H1 (cell line): Measurements from ENCODE around the gene SPANXN3. TPM values are rescaled to one million over a fixed set of nuclear protein-coding genes. Genes with fewer than 3 reads are reported as not detected.

Experiments used
- CTCF ChIA-PET: fragments of 300-600 bp; sonication (Branson Sonifier 250); formaldehyde crosslinking; loops from one replicate; lab custom pipeline; 2021; ENCODE audit not compliant: partially characterized antibody; lab: Charles Lee
- POLR2A ChIA-PET: fragments of 300-600 bp; sonication (Branson Sonifier 250); formaldehyde crosslinking; loops from one replicate; lab custom pipeline; 2021; ENCODE audit warnings: inconsistent platforms; ENCODE audit not compliant: partially characterized antibody; lab: Charles Lee
- DNase-seq, 2 experiments: peaks; one replicate each; pipeline versions ENCODE4 v3.0.0 to v3.0.0-alpha.2; 2010 to 2022; ENCODE audit warnings: low spot score in 2 of 2, low read depth in 1 of 2, mixed read lengths in 1 of 2
- FAIRE-seq: peaks from 2 replicates; lab custom pipeline; 2011; peaks lifted over from hg19 to GRCh38; lab: Jason Lieb, UNC
- H2AFZ ChIP-seq: 2 replicates; pipeline ENCODE4 v1.8.1; 2012; ENCODE audit warnings: low read length, inconsistent platforms
- H2AK5ac ChIP-seq: 2 replicates; pipeline ENCODE4 v1.6.1; 2013; ENCODE audit warnings: low read depth, low read length
- H2BK120ac ChIP-seq: replicated peaks from 2 replicates; pipeline ENCODE3; 2013; ENCODE audit warnings: low read depth, low read length, inconsistent platforms
- H2BK12ac ChIP-seq: 2 replicates; pipeline ENCODE4 v1.6.1; 2013; ENCODE audit warnings: low read depth, low read length
- H2BK15ac ChIP-seq: 2 replicates; pipeline ENCODE4 v1.6.1; 2013; ENCODE audit warnings: low read length
- H2BK20ac ChIP-seq: 2 replicates; pipeline ENCODE4 v1.6.1; 2013; ENCODE audit warnings: low read length
- H2BK5ac ChIP-seq: 2 replicates; pipeline ENCODE4 v1.6.1; 2013; ENCODE audit warnings: low read depth, low read length
- H3K14ac ChIP-seq: 2 replicates; pipeline ENCODE4 v1.6.1; 2013; ENCODE audit warnings: inconsistent platforms; ENCODE audit not compliant: insufficient read length
- H3K18ac ChIP-seq: 2 replicates; pipeline ENCODE4 v1.6.1; 2013; ENCODE audit warnings: low read length; ENCODE audit errors: extremely low read depth
- H3K23ac ChIP-seq: 2 replicates; pipeline ENCODE4 v1.6.1; 2013; ENCODE audit warnings: inconsistent platforms; ENCODE audit not compliant: insufficient read length
- H3K23me2 ChIP-seq: 2 replicates; pipeline ENCODE4 v1.6.1; 2013; ENCODE audit warnings: low read depth, low read length
- H3K27ac ChIP-seq: 2 replicates; pipeline ENCODE4 v1.6.1; 2011; ENCODE audit warnings: low read depth, low read length, inconsistent platforms
- H3K27me3 ChIP-seq, 4 experiments: replicated peaks in 1 of 4; 1 replicate in 1 of 4; 2 replicates in 3 of 4; pipeline versions ENCODE4 v1.6.1 to v1.8.1; 2011 to 2013; ENCODE audit warnings: low read length in 3 of 4, mild to moderate bottlenecking in 3 of 4, inconsistent platforms in 2 of 4, mixed read lengths in 2 of 4, moderate library complexity in 1 of 4; ENCODE audit not compliant: control insufficient read depth in 3 of 4, insufficient read depth in 3 of 4; ENCODE audit errors: extremely low read depth in 1 of 4
- H3K36me3 ChIP-seq, 4 experiments: 2 replicates each; pipeline versions ENCODE4 v1.6.1 to v1.8.1; 2011 to 2013; ENCODE audit warnings: mild to moderate bottlenecking in 4 of 4, low read length in 3 of 4, moderate library complexity in 2 of 4, control low read depth in 1 of 4, inconsistent platforms in 1 of 4; ENCODE audit not compliant: insufficient read depth in 4 of 4, control insufficient read depth in 2 of 4
- H3K4ac ChIP-seq: replicated peaks from 2 replicates; pipeline ENCODE3; 2013; ENCODE audit warnings: low read length, low read depth, mixed read lengths, inconsistent platforms; ENCODE audit not compliant: insufficient read length
- H3K4me1 ChIP-seq, 4 experiments: replicated peaks in 1 of 4; 1 replicate in 1 of 4; 2 replicates in 3 of 4; pipeline versions ENCODE4 v1.6.1 to v1.8.1; 2011 to 2013; ENCODE audit warnings: low read length in 3 of 4, inconsistent platforms in 2 of 4, mixed read lengths in 1 of 4; ENCODE audit not compliant: insufficient read depth in 4 of 4, control insufficient read depth in 3 of 4
- H3K4me2 ChIP-seq, 2 experiments: 2 replicates each; pipeline versions ENCODE4 v1.6.1 to v1.8.1; 2011 to 2013; ENCODE audit warnings: low read depth in 2 of 2, low read length in 2 of 2, control low read depth in 1 of 2, inconsistent platforms in 1 of 2, mild to moderate bottlenecking in 1 of 2; ENCODE audit not compliant: insufficient read depth in 1 of 2
- H3K4me3 ChIP-seq, 4 experiments: fragments of 200-600, 300-600 bp in 1 of 4; sonication (generic), shearing (Covaris generic), sonication (Bioruptor Twin) in 1 of 4; 2 replicates each; pipeline versions ENCODE4 v1.5.1 to v1.8.1; 2011 to 2016; ENCODE audit warnings: low read length in 4 of 4, low read depth in 3 of 4, control low read depth in 2 of 4, inconsistent platforms in 2 of 4, mild to moderate bottlenecking in 2 of 4, mixed read lengths in 1 of 4, moderate library complexity in 1 of 4; ENCODE audit not compliant: insufficient read depth in 2 of 4; ENCODE audit errors: extremely low read depth in 1 of 4
- H3K56ac ChIP-seq: replicated peaks from 2 replicates; pipeline ENCODE3; 2013; ENCODE audit warnings: low read depth, mild to moderate bottlenecking, mixed read lengths, low read length, inconsistent platforms; ENCODE audit not compliant: insufficient read length
- H3K79me1 ChIP-seq: 2 replicates; pipeline ENCODE4 v1.6.1; 2013; ENCODE audit warnings: low read depth, low read length, control low read depth
- H3K79me2 ChIP-seq, 2 experiments: 2 replicates each; pipeline versions ENCODE4 v1.6.1 to v1.8.1; 2012 to 2013; ENCODE audit warnings: low read length in 2 of 2, mild to moderate bottlenecking in 2 of 2, inconsistent platforms in 1 of 2; ENCODE audit not compliant: insufficient read depth in 2 of 2, control insufficient read depth in 1 of 2
- H3K9ac ChIP-seq, 4 experiments: replicated peaks in 1 of 4; 1 replicate in 1 of 4; 2 replicates in 3 of 4; pipeline versions ENCODE4 v1.6.1 to v1.8.1; 2011 to 2013; ENCODE audit warnings: low read depth in 3 of 4, low read length in 3 of 4, control low read depth in 2 of 4, mild to moderate bottlenecking in 2 of 4, moderate library complexity in 2 of 4, inconsistent platforms in 1 of 4; ENCODE audit errors: extremely low read depth in 1 of 4
- H3K9me3 ChIP-seq, 2 experiments: 2 replicates each; pipeline versions ENCODE4 v1.6.1 to v1.8.1; 2012 to 2013; ENCODE audit warnings: mild to moderate bottlenecking in 2 of 2, moderate library complexity in 2 of 2, control low read depth in 1 of 2, inconsistent platforms in 1 of 2, low read depth in 1 of 2, low read length in 1 of 2, mixed read lengths in 1 of 2; ENCODE audit not compliant: insufficient read depth in 2 of 2
- H4K20me1 ChIP-seq, 2 experiments: replicated peaks in 1 of 2; 2 replicates each; pipeline versions ENCODE3 to v1.8.1; 2011 to 2013; ENCODE audit warnings: inconsistent platforms in 2 of 2, low read length in 2 of 2, mild to moderate bottlenecking in 1 of 2; ENCODE audit not compliant: insufficient read depth in 2 of 2, control insufficient read depth in 1 of 2
- H4K5ac ChIP-seq: 2 replicates; pipeline ENCODE4 v1.6.1; 2013; ENCODE audit warnings: low read length, low read depth, mixed read lengths, inconsistent platforms; ENCODE audit not compliant: insufficient read length
- H4K8ac ChIP-seq: 2 replicates; pipeline ENCODE4 v1.8.0; 2013; ENCODE audit warnings: mild to moderate bottlenecking, moderate library complexity, low read length, inconsistent platforms; ENCODE audit not compliant: insufficient read depth; ENCODE audit errors: extremely low read depth
- H4K91ac ChIP-seq: replicated peaks from 2 replicates; pipeline ENCODE3; 2013; ENCODE audit warnings: low read length, mixed read lengths, inconsistent platforms; ENCODE audit not compliant: insufficient read length
- CBX5 ChIP-seq: fragments of 300-800, 300-1000 bp; sonication (generic); IDR thresholded peaks from 2 replicates; pipeline ENCODE4 v1.7.1; 2016; ENCODE audit warnings: antibody characterized with exemption, low read length, low read depth
- MAFK ChIP-seq: IDR thresholded peaks from 2 replicates; pipeline ENCODE4 v1.6.1; 2012; ENCODE audit warnings: low read depth, mild to moderate bottlenecking, improper control_type of control experiment, low read length
- RFX5 ChIP-seq: IDR thresholded peaks from 2 replicates; pipeline ENCODE4 v1.6.1; 2011; ENCODE audit warnings: low read depth, low read length, improper control_type of control experiment, borderline replicate concordance
- SIX5 ChIP-seq: IDR thresholded peaks from 2 replicates; pipeline ENCODE4 v1.6.1; 2011; ENCODE audit warnings: mild to moderate bottlenecking, low read depth, low read length
- SP2 ChIP-seq: IDR thresholded peaks from 2 replicates; pipeline ENCODE4 v1.6.1; 2012; ENCODE audit warnings: mild to moderate bottlenecking, low read length, inconsistent platforms
- SUZ12 ChIP-seq: fragments of 200-600 bp; sonication (generic); IDR thresholded peaks from 2 replicates; pipeline ENCODE4 v1.6.1; 2012; ENCODE audit warnings: mild to moderate bottlenecking, inconsistent platforms, low read length, moderate library complexity, mixed read lengths
- WGBS, 2 experiments: shearing (Covaris generic) in 1 of 2; methylation state at CpG; one replicate each; pipeline versions ENCODE4 v1.1.6 to v1.1.7; 2013 to 2015; ENCODE audit warnings: low lambda C conversion rate in 2 of 2, mixed read lengths in 2 of 2, inconsistent platforms in 1 of 2, low coverage in 1 of 2, missing lambda C conversion rate in 1 of 2; ENCODE audit not compliant: insufficient replicate concordance in 2 of 2, insufficient coverage in 1 of 2, insufficient read length in 1 of 2; ENCODE audit errors: extremely low coverage in 1 of 2, missing lambda C conversion rate in 1 of 2; 5-methylcytosine and 5-hydroxymethylcytosine counted together
- polyA plus RNA-seq, 7 experiments: library from polyadenylated mRNA; depleted of rRNA in 3 of 7; stranded (reverse) in 5 of 7; unstranded in 2 of 7; fragments of >200 nt in 5 of 7; fragments of 200-250 nt in 2 of 7; gene quantifications; 1 replicate in 5 of 7; 2 replicates in 1 of 7; 4 replicates in 1 of 7; pipeline versions ENCODE4 v1.2.1 to v1.2.3, GENCODE V29; 2011 to 2013; ENCODE audit warnings: missing spikeins in 2 of 7, mixed read lengths in 2 of 7
- total RNA-seq: library from RNA; stranded (reverse); fragmentation: NEBNext Ultra II Directional; extraction: Animal tissue kit (Norgen Biotek cat#: 25700); gene quantifications from 2 replicates; pipeline ENCODE4 v1.2.1, GENCODE V29; 2021

Gene SPANXN3
- total and polyA plus RNA-seq, 2 of the 8 experiments (the other 6 are each of a cell fraction or from before 2014, with no cell fraction given), result not detected

DNA sequence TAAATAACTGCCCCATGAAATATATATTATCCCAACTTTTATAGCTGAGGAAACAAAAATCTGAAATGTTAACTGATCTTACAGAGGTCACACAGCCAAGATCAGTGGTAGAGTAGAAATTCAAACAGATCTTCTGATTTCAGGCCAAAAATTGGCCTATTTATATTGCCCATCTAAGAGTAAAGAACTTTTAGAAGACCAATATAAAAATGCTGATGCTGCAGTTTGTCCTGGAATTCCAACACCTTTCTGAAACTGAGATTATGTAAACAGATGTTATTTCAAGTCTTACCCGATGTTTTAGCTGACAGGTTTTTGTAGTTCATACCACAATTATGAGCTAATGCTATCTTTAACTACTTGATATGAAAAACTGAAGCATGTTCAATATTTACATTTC, 51.1 kb downstream of the SPANXN3 start:
- no peaks in the 10 kb centered on the region for H3K9me3 ChIP-seq
- no peaks in the 10 kb centered on the region for H3K23me2 ChIP-seq
- no peaks in the 10 kb centered on the region for H3K79me1 ChIP-seq
- H4K20me1 ChIP-seq, result no peaks in the 10 kb centered on the region
- CTCF ChIA-PET, result no interaction called here
- no peak overlapping the region for H3K4ac ChIP-seq
- DNase-seq, result no peak
- WGBS, 2 experiments, result 100% methylated on average over 1 of the region's 1 CpG; no CpG with 5 or more reads in 1 of the 2 experiments
- H2BK12ac ChIP-seq, result no peak overlapping the region
- no peak overlapping the region for H3K23ac ChIP-seq
- no peak overlapping the region for H3K14ac ChIP-seq
- no peak for FAIRE-seq
- POLR2A ChIA-PET, result no interaction called here
- no peaks in the 10 kb centered on the region for H3K27me3 ChIP-seq
- no peak overlapping the region for H2AK5ac ChIP-seq
- no peak overlapping the region for H3K4me2 ChIP-seq
- no peak overlapping the region for H2BK15ac ChIP-seq
- H3K36me3 ChIP-seq, result no peaks in the 10 kb centered on the region
- no peak overlapping the region for H4K5ac ChIP-seq
- no peak overlapping the region for H3K27ac ChIP-seq
- H2BK5ac ChIP-seq, result no peak overlapping the region
- no peak overlapping the region for H3K56ac ChIP-seq
- H2BK20ac ChIP-seq, result no peak overlapping the region
- H4K91ac ChIP-seq, result no peak overlapping the region
- no peak for TF ChIP-seq SUZ12
- TF ChIP-seq SIX5, result no peak
- TF ChIP-seq MAFK, result peak; percentile 69
- no peak for TF ChIP-seq SP2
- TF ChIP-seq RFX5, result no peak
- no peak for TF ChIP-seq CBX5
- no peak overlapping the region for H3K4me3 ChIP-seq
- H3K18ac ChIP-seq, result no peak overlapping the region
- H2AFZ ChIP-seq, result no peak overlapping the region
- no peaks in the 10 kb centered on the region for H3K4me1 ChIP-seq
- no peak overlapping the region for H3K9ac ChIP-seq
- H4K8ac ChIP-seq, result no peak overlapping the region
- H2BK120ac ChIP-seq, result no peak overlapping the region
- H3K79me2 ChIP-seq, result no peaks in the 10 kb centered on the region
